Omental fat pad (tissue), 4 donors: ENCODE measurements around the gene PSMF1. TPM values are rescaled to one million over a fixed set of nuclear protein-coding genes. Genes with fewer than 3 reads are reported as not detected.

ENCODE experiments used
- ATAC-seq: fragments of 150-250 bp; one replicate; pipeline ENCODE4 v1.9.1; 2016; ENCODE audit warnings: mild to moderate bottlenecking, moderate library complexity; ENCODE audit not compliant: low FRiP score
- DNase-seq: peaks from one replicate; pipeline ENCODE4 v3.0.0-alpha.2; 2019; ENCODE audit warnings: low spot score
- CTCF ChIP-seq, 3 donors: fragments of 450-650 bp; IDR thresholded peaks; one replicate each; pipeline ENCODE4 v1.5.1; 2016 to 2017; ENCODE audit warnings: antibody characterized with exemption in 3 of 3, mild to moderate bottlenecking in 3 of 3, moderate library complexity in 2 of 3
- total RNA-seq, 4 donors: library from RNA; depleted of rRNA; stranded (reverse); fragments of >200 nt; gene quantifications; one replicate each; pipeline ENCODE4 v1.1.0, GENCODE V29; 2016

The PSMF1 gene
- total RNA-seq, result 100 to 1,000 TPM in 1 of 4 donors, 10 to 100 TPM in 3; 60.9 to 140 (median 74.6) TPM

GRCh38 chr20:1118336-1119127, at the start of gene PSMF1:
Gene PSMF1 (plus strand): TSS chr20:1118602. CDS start chr20:1118774, 172 bp downstream.
- TF ChIP-seq CTCF (IDR thresholded peaks at IDR 0.05), result no peak
- ATAC-seq, result peak; percentile 99
- DNase-seq, result peak; percentile 73

GRCh38 chr20:1072258-1072657, 46.1 kb upstream of the PSMF1 start:
- no peak for TF ChIP-seq CTCF (IDR thresholded peaks at IDR 0.05)
- ATAC-seq (no peak), DNase-seq (no peak)

- no peak for TF ChIP-seq CTCF (IDR thresholded peaks at IDR 0.05)
- ATAC-seq (no peak), DNase-seq (no peak)
These were observed 42.8 kb upstream of the PSMF1 start for GRCh38 chr20:1075616-1076015.

GRCh38 chr20:1081891-1082290, 36.5 kb upstream of the PSMF1 start:
- ATAC-seq (no peak), DNase-seq (no peak)
- no peak for TF ChIP-seq CTCF (IDR thresholded peaks at IDR 0.05)

- TF ChIP-seq CTCF (IDR thresholded peaks at IDR 0.05), result no peak
- DNase-seq, result no peak
These were observed 34.8 kb upstream of the PSMF1 start for GRCh38 chr20:1083431-1084080.

GRCh38 chr20:1085492-1086276, 32.7 kb upstream of the PSMF1 start:
- no peak for TF ChIP-seq CTCF (IDR thresholded peaks at IDR 0.05)
- ATAC-seq (no peak), DNase-seq (no peak)

More at GRCh38 chr20:1083431-1084080, 34.8 kb upstream of the PSMF1 start:
- no peak for ATAC-seq
